Measurements from ENCODE around the gene LRMDA. TPM values are rescaled to one million over a fixed set of nuclear protein-coding genes. Genes with fewer than 3 reads are reported as not detected.
"Not testable (repeated sequence)": the region's sequence is repeated elsewhere in the genome, so short reads cannot be mapped to it uniquely, and the experiment has no call there.

The LRMDA gene
- total RNA-seq, 1 donor from 2014 or later, result not detected

GRCh38 chr10:75738924-75739323 is 307.5 kb downstream of the LRMDA start:
- H3K27ac Mint-ChIP-seq, result no peak overlapping the region
- no peaks in the 10 kb centered on the region for H3K9me3 Mint-ChIP-seq
- H3K27me3 Mint-ChIP-seq, result no peaks in the 10 kb centered on the region
- no peak for DNase-seq
- H3K4me1 Mint-ChIP-seq, result no peaks in the 10 kb centered on the region
- H3K36me3 Mint-ChIP-seq (ENCODE audit: low read depth), result no peaks in the 10 kb centered on the region
- intact Hi-C loops (cut with micrococcal nuclease), result no loop called here
- no peak overlapping the region for H3K4me3 Mint-ChIP-seq

DNA sequence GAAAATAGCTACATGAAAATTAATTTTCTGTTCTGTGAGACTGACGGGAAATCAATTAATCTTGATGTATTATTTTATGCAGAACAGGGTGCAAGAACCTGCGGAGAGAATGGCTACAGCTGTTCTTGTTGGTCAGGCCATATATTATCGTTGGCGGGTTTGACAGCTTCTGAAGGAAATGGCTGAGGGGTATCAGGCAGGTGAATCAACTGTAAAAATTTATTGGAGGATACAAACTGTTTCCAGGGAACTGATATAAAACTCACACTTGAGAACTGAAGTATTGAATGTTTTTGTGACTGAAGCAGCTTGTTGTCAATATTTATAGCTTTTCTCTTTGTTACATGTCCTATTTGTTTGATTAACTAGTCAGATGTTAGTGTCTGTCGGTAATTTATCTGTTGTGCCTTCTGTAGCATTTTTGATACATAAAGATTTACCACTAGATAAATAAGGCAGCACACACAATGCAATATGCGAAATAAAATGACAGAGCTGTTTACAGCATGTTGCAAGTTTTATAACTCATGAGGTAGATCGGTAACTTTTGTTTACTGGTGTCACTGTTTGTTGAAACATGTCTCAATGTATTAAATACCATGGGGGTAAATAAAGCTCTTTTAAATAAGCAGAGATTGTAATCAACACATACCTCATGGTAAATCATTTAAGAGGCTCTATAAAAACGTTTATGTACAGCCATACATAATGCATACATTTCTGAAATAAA is 308.2 kb downstream of the LRMDA start:
- H3K4me1 Mint-ChIP-seq, result no peaks in the 10 kb centered on the region
- no peak overlapping the region for H3K27ac Mint-ChIP-seq
- no peaks in the 10 kb centered on the region for H3K27me3 Mint-ChIP-seq
- intact Hi-C loops (cut with micrococcal nuclease), result no loop called here
- DNase-seq, result no peak
- no peak overlapping the region for H3K4me3 Mint-ChIP-seq
- H3K36me3 Mint-ChIP-seq (ENCODE audit: low read depth), result no peaks in the 10 kb centered on the region
- no peaks in the 10 kb centered on the region for H3K9me3 Mint-ChIP-seq

GRCh38 chr10:75740541-75740940 is 309.1 kb downstream of the LRMDA start:
- Mint-ChIP-seq H3K4me1 (no peaks in the 10 kb centered on the region), H3K9me3 (no peaks in the 10 kb centered on the region)
- intact Hi-C loops (cut with micrococcal nuclease), result no loop called here

GRCh38 chr10:75742355-75742754 is 310.9 kb downstream of the LRMDA start:
- Mint-ChIP-seq H3K27me3 (no peaks in the 10 kb centered on the region), H3K27ac (no peak overlapping the region), H3K4me3 (no peak overlapping the region), H3K4me1 (no peaks in the 10 kb centered on the region), H3K9me3 (no peaks in the 10 kb centered on the region), H3K36me3 (ENCODE audit: low read depth) (no peaks in the 10 kb centered on the region)
- no peak for DNase-seq
- intact Hi-C loops (cut with micrococcal nuclease), result no loop called here

More at GRCh38 chr10:75740541-75740940, 309.1 kb downstream of the LRMDA start:
- no peak overlapping the region for H3K27ac Mint-ChIP-seq
- no peaks in the 10 kb centered on the region for H3K27me3 Mint-ChIP-seq
- H3K4me3 Mint-ChIP-seq, result no peak overlapping the region
- DNase-seq, result no peak
- H3K36me3 Mint-ChIP-seq (ENCODE audit: low read depth), result no peaks in the 10 kb centered on the region

- Mint-ChIP-seq H3K9me3 (no peaks in the 10 kb centered on the region), H3K4me1 (no peaks in the 10 kb centered on the region), H3K27me3 (no peaks in the 10 kb centered on the region), H3K36me3 (ENCODE audit: low read depth) (no peaks in the 10 kb centered on the region), H3K27ac (no peak overlapping the region), H3K4me3 (no peak overlapping the region)
- intact Hi-C loops (cut with micrococcal nuclease), result no loop called here
- DNase-seq, result no peak
These were observed 311.9 kb downstream of the LRMDA start for GRCh38 chr10:75743291-75743778.

- no peaks in the 10 kb centered on the region for H3K9me3 Mint-ChIP-seq
- H3K36me3 Mint-ChIP-seq (ENCODE audit: low read depth), result no peaks in the 10 kb centered on the region
- H3K4me1 Mint-ChIP-seq, result no peaks in the 10 kb centered on the region
- H3K4me3 Mint-ChIP-seq, result no peak overlapping the region
- no peaks in the 10 kb centered on the region for H3K27me3 Mint-ChIP-seq
- H3K27ac Mint-ChIP-seq, result no peak overlapping the region
- DNase-seq, result no peak
- intact Hi-C loops (cut with micrococcal nuclease), result no loop called here
These were observed 312.8 kb downstream of the LRMDA start for GRCh38 chr10:75744261-75744660.

GRCh38 chr10:75746356-75746755 is 314.9 kb downstream of the LRMDA start:
- Mint-ChIP-seq H3K9me3 (no peaks in the 10 kb centered on the region), H3K27me3 (no peaks in the 10 kb centered on the region), H3K27ac (no peak overlapping the region), H3K36me3 (ENCODE audit: low read depth) (no peaks in the 10 kb centered on the region), H3K4me1 (no peaks in the 10 kb centered on the region), H3K4me3 (no peak overlapping the region)
- DNase-seq, result no peak
- intact Hi-C loops (cut with micrococcal nuclease), result no loop called here

DNA sequence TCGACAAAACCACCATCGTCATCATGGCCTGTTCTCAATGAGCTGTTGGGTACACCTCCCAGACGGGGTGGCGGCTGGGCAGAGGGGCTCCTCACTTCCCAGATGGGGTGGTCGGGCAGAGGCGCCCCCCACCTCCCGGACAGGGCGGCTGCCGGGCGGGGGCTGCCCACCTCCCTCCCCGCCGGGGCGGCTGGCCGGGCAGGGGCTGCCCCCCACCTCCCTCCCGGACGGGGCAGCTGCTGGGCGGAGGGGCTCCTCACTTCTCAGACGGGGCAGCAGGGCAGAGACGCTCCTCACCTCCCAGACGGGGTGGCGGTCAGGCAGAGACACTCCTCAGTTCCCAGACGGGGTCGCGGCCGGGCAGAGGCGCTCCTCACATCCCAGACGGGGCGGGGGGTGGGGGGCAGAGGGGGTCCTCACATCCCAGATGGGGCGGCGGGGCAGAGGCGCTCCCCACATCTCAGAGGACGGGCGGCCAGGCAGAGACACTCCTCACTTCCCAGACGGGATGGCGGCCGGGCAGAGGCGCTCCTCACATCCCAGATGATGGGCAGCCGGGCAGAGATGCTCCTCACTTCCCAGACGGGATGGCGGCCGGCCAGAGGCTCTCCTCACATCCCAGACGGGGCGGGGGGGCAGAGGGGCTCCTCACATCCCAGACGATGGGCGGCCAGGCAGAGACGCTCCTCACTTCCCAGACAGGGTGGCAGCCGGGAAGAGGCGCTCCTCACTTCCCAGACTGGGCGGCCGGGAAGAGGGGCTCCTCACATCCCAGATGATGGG is 318.9 kb downstream of the LRMDA start:
- H3K4me3 Mint-ChIP-seq; DNase-seq; H3K36me3 Mint-ChIP-seq (ENCODE audit: low read depth); H3K9me3 Mint-ChIP-seq; H3K27me3 Mint-ChIP-seq; intact Hi-C loops (cut with micrococcal nuclease); H3K4me1 Mint-ChIP-seq; H3K27ac Mint-ChIP-seq: not testable (repeated sequence)

DNA sequence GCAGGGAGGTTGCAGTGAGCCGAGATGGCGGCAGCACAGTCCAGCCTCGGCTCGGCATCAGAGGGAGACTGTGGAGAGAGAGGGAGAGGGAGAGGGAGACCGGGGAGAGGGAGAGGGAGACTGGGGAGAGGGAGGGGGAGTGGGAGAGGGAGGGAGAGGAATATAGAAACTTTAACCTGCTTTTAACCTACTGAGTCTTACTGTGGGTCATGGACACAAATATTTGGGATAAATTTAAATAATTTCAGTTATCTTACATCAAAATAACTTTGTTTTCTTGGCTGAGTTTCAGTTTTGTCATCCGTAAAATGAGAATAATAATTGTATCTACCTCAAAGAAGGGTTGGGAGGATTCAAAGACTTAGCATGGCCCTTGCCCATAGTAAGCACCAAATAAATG is 319.8 kb downstream of the LRMDA start:
- DNase-seq, result no peak
- intact Hi-C loops (cut with micrococcal nuclease), result no loop called here
- Mint-ChIP-seq H3K4me1 (no peaks in the 10 kb centered on the region), H3K9me3 (no peaks in the 10 kb centered on the region), H3K36me3 (ENCODE audit: low read depth) (no peaks in the 10 kb centered on the region), H3K27me3 (peaks cover 2% of the 10 kb centered on the region), H3K4me3 (no peak overlapping the region), H3K27ac (no peak overlapping the region)

GRCh38 chr10:75753621-75754020 is 322.2 kb downstream of the LRMDA start:
- intact Hi-C loops (cut with micrococcal nuclease), result no loop called here
- DNase-seq, result no peak
- H3K36me3 Mint-ChIP-seq (ENCODE audit: low read depth), result no peaks in the 10 kb centered on the region
- no peak overlapping the region for H3K27ac Mint-ChIP-seq
- H3K4me1 Mint-ChIP-seq, result no peaks in the 10 kb centered on the region
- H3K4me3 Mint-ChIP-seq, result no peak overlapping the region
- H3K9me3 Mint-ChIP-seq, result no peaks in the 10 kb centered on the region
- H3K27me3 Mint-ChIP-seq, result peaks cover 4% of the 10 kb centered on the region

- H3K4me3 Mint-ChIP-seq, result no peak overlapping the region
- H3K27me3 Mint-ChIP-seq, result peaks cover 4% of the 10 kb centered on the region
- H3K36me3 Mint-ChIP-seq (ENCODE audit: low read depth), result no peaks in the 10 kb centered on the region
- H3K27ac Mint-ChIP-seq, result no peak overlapping the region
- no peaks in the 10 kb centered on the region for H3K9me3 Mint-ChIP-seq
- intact Hi-C loops (cut with micrococcal nuclease), result no loop called here
- H3K4me1 Mint-ChIP-seq, result no peaks in the 10 kb centered on the region
- DNase-seq, result no peak
These were observed 322.8 kb downstream of the LRMDA start for GRCh38 chr10:75754096-75754831.

DNA sequence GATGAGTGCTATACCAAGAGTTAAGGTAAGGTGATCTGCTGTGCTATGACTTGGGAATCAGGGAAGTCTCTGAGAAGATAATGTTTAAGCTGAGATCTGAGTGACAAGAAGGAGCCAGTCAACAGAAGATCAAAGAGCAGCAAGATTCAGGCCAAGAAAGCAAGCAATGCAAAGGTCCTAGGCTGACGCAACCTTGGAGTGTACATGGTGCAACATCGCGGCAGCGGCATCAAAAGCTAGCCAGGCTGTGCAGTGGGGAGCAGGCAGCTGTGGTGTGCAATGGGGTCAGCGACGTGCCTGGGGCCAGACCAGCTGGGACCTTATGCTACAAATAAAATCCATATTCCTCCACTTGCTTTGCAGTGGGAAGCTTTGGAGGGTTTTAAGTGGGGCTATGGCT is 324.1 kb downstream of the LRMDA start:
- Mint-ChIP-seq H3K9me3 (no peaks in the 10 kb centered on the region), H3K27ac (no peak overlapping the region), H3K27me3 (peaks cover 4% of the 10 kb centered on the region), H3K36me3 (ENCODE audit: low read depth) (no peaks in the 10 kb centered on the region), H3K4me3 (no peak overlapping the region), H3K4me1 (no peaks in the 10 kb centered on the region)
- no peak for DNase-seq
- intact Hi-C loops (cut with micrococcal nuclease), result no loop called here

GRCh38 chr10:75761289-75761688 is 329.9 kb downstream of the LRMDA start:
- no peak for DNase-seq
- intact Hi-C loops (cut with micrococcal nuclease), result no loop called here

GRCh38 chr10:75762431-75762802 is 331.0 kb downstream of the LRMDA start:
- H3K36me3 Mint-ChIP-seq (ENCODE audit: low read depth), result no peaks in the 10 kb centered on the region
- H3K27ac Mint-ChIP-seq, result no peak overlapping the region
- no peaks in the 10 kb centered on the region for H3K9me3 Mint-ChIP-seq
- peaks cover 2% of the 10 kb centered on the region for H3K27me3 Mint-ChIP-seq
- no peaks in the 10 kb centered on the region for H3K4me1 Mint-ChIP-seq
- H3K4me3 Mint-ChIP-seq, result no peak overlapping the region
- intact Hi-C loops (cut with micrococcal nuclease), result no loop called here
- no peak for DNase-seq

More at GRCh38 chr10:75761289-75761688, 329.9 kb downstream of the LRMDA start:
- no peak overlapping the region for H3K27ac Mint-ChIP-seq
- no peaks in the 10 kb centered on the region for H3K9me3 Mint-ChIP-seq
- H3K27me3 Mint-ChIP-seq, result peaks cover 2% of the 10 kb centered on the region
- no peaks in the 10 kb centered on the region for H3K4me1 Mint-ChIP-seq
- no peak overlapping the region for H3K4me3 Mint-ChIP-seq
- no peaks in the 10 kb centered on the region for H3K36me3 Mint-ChIP-seq (ENCODE audit: low read depth)
